Measurements from ENCODE around the gene ADORA2A.

GRCh38 chr22:24393848-24394247 is 33.6 kb upstream of the ADORA2A start:
- TF ChIP-seq EZH2 (IDR thresholded peaks at IDR 0.05) (no peak), POLR2AphosphoS5 (IDR thresholded peaks at IDR 0.05; ENCODE audit: borderline replicate concordance, low read depth, low read length) (no peak)
